Measurements from ENCODE around the gene MCTP1. TPM values are rescaled to one million over a fixed set of nuclear protein-coding genes. Genes with fewer than 3 reads are reported as not detected.

MCTP1 gene
- total RNA-seq, 2 experiments from 2014 or later = 0.13 TPM; not detected in 1

DNA sequence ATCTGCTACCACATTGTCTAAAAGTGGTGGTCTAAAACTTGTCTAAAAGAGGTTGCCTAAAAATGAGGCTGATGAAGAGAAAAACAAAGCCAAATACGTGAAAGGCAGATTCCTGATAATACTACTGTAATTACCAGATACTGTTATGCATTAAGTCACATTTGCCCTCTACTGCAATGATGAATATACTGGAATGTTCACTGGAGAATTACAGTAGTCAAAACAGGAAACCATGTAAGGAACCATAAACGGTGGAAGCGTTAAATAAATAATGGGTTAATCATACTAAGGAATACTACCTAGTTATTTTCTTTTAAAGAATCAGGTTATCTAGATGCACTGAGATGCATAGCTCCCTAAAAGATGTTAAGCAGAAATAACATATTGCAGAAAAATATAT, 201.3 kb downstream of the MCTP1 start:
- ChIA-PET POLR2A (no interaction called here), CTCF (no interaction called here)

DNA sequence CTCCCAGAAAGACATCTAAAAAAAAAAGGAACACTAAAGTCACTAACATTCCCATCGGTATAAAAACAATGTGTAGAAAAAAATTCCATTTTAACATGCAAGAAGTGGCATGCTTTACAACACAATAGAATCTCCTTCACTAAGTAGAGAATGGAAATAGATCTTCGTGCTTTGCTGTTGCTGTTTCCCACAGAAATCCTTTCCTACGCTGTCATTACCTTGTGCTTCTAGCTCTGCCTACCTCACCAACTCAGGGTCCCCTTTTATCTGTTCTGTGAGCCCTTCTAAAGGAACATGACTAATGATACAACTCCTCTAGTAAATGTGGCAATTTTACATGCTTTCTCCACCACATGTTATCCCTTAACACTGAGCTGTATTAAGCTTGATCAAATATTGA, 202.9 kb downstream of the MCTP1 start:
- ChIA-PET POLR2A (no interaction called here), CTCF (no interaction called here)

DNA sequence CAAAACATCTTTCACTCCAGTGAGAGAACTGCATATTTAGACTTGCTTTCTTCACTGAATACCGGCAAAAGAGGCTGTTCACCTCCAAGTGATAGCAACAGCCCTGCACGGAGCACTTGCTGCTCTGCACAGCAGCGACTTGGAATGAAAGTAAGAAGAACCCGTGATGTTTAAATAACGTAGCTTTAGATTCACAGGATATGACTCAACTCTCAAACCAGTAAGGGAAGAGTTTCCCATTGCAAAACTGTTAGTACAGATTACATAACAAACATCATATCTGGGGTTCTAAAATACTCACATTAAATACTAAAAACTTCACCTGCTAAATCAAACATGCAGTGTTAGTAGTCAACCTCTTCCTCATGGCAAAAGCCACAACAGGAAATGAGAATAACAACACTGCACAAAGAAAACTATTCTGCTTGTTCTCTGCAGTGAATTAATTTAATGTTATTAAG, 203.4 kb downstream of the MCTP1 start:
- ChIA-PET POLR2A (no interaction called here), CTCF (no interaction called here)

DNA sequence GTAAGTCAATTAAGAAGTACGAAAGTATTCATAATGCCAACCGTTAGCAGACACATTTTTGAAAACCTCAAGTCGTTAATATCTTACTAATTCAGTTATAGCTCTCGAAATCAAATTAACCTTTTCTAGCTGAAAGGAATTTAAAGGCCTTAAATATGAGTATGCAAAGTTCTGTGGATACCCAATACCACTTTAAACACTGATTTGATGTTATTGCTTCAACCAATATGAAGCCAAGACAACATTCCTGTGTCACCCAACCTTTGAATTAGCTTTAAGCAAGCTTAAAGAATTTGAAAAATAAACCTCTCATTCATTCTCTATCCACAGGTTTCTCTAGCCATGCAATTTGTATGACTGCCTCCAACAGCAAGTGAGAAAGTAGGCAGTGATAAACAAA, 204.5 kb downstream of the MCTP1 start:
- POLR2A ChIA-PET = no interaction called here
- CTCF ChIA-PET = no interaction called here

DNA sequence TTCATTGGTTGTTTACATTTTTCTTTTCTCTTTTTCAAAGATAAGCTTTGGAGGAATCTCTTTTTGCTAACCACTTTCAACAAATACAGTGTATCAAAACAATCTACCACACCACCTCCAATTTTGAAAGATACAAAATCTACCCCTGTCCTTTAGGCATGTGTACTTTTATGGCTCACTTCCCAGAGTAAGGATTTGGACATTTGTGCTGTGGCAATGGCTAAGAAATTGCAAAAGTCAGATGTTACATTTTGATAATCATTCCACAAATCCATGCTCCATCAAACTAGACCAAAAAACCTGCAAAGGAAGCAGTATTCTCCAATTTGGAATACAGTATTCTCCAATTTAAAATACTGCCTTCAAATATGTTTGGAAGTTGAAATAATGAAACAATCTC, 204.9 kb downstream of the MCTP1 start:
- CTCF ChIA-PET = no interaction called here
- POLR2A ChIA-PET = no interaction called here

DNA sequence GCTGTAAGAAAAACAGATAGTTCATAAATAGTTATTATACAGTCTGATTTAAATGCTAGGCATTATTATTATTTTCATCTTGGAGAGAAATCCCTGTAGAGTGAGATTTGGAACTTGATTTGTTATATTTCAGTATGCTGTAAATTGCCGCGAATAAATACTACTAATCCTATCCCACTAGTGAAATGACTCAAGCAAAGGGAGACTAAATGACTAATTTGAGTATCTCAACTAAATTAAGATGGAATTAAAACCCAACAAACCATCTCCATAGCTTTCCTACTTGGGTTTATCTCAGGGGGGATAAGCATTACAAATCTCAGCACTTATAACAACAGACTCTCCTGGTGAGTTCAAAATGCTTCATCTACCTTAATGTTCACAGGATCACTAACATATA, 206.0 kb downstream of the MCTP1 start:
- CTCF ChIA-PET = no interaction called here
- POLR2A ChIA-PET = no interaction called here

DNA sequence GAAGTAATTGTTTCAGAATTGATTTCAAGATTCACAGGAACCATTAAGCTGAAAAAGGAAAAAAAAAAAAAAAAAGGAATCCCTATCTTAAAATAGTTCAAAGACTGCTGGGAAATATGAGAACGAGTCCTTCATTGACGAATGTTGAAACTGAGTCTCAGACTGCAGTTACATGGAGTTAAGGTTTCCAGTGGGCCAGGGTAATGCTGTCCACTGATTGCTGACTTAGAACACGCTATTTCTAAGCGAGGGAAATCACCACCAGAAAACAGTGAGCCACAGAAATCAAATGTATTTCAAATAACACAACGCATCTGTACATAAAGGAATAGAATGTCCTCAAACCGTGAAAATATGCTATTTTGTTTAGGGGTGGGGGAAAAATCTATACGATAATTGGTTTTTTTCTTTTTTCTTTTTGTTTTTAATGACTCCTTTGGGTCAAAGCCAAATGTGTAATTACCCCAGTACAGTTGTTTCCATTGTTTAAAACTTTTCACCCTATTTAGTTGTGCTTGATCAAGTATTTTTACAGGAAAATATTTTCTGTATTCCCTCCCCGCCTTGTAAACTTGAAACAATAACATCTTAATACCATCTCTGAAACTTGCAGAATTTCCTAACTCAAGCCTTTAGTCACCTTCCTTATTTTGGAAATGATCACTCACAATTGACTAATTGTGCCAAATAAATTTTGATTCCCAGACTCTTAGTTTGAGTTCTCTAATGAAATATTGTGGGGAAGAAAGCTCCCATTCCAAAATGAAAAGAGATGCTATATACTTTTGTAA, 208.3 kb downstream of the MCTP1 start:
- ChIA-PET POLR2A (no interaction called here), CTCF (no interaction called here)

DNA sequence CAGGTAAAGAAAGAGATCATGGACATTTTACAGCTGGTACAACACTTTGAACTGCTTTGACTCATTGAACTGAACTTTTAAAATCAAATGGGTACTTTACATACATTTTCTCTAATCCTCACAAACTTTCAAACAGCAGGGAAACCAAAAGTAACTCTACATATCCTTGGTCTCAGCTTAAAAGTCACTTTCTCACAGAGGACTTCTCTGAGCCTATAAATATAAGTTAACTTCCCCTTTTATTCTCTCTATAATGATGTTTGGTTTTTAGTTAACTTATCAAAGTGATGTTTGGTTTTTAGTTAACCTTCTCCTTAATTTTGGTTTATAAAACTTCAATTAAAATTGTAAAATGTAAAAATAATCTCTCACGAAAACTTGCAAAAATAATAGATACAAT, 209.8 kb downstream of the MCTP1 start:
- ChIA-PET POLR2A (no interaction called here), CTCF (no interaction called here)

DNA sequence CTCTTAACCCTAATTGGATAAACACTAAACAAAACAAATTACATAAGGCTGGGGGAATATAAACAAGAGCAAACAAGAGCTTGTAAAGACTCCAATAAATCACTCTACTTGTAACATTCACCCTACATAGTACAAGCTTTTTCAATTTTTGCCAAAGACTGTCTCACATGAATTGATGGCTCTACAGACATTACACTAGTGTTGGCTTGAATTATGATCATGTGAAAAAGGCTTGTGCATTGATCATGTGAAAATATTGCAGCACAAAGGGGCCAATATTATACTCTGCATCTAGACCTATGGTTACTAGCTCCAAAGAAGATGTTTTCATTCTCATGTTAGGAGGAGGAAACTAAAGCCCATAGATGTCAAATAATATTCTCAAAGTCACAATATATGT, 212.6 kb downstream of the MCTP1 start:
- CTCF ChIA-PET = no interaction called here
- POLR2A ChIA-PET = no interaction called here

DNA sequence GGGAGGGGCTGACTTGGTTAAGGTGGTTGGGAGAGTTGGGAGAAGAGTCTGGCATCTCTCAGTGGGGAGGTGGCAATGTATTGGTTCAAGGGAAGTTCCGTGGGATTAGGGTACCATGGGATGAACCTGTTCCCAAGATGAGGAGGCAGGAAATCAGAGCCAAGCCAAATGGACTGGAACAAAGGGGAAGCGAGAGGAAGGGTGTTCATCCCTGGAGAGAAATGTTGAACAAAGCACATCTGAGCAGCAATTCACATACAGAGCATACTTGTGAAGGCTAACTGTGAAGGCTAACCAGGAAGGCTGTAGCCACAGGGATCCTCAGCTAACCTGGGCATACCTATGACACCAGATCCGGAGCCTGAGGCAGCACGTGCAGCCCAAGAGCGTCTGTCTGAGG, 214.0 kb downstream of the MCTP1 start:
- CTCF ChIA-PET = no interaction called here

DNA sequence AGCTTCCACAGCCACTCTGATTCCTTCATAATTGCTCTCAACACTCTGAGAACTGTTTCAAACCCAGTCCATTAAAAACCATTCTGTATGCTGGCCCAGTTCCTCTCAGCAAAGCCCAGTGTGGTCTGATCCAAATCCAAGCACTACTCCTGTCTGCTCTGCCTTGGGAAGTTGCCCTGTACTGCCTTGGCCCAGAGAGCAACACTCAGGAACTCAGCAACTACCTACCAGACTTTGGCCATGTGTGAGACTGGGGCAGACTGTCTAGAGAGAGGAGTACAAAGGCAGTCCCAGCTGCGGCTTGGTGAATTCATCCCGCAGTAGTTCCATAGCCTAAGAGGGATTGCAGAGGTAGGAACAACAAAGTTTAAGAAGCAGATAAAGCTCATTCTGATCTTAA, 214.4 kb downstream of the MCTP1 start:
- CTCF ChIA-PET = no interaction called here
- POLR2A ChIA-PET = no interaction called here

More for the DNA sequence above, 214.0 kb downstream of the MCTP1 start:
- POLR2A ChIA-PET = no interaction called here

DNA sequence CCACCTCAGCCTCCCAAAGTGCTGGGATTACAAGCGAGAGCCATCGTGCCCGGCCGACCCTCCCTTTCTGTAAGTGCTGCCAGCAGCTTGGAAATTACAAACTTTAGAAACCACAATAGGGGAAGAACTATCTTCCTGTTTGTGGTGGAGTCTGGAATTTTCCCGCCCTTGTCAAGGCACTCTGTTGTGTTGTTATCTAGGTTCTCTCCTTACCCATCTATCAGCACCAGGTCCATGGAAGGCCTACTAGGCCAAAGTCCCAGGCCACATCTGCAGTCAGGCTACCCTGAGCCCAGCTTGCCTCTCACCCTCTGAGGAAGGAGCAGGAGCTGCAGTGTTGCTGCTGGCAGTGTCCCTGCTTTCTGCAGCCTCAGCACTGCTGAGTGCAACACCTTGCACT, 214.9 kb downstream of the MCTP1 start:
- ChIA-PET POLR2A (no interaction called here), CTCF (no interaction called here)

DNA sequence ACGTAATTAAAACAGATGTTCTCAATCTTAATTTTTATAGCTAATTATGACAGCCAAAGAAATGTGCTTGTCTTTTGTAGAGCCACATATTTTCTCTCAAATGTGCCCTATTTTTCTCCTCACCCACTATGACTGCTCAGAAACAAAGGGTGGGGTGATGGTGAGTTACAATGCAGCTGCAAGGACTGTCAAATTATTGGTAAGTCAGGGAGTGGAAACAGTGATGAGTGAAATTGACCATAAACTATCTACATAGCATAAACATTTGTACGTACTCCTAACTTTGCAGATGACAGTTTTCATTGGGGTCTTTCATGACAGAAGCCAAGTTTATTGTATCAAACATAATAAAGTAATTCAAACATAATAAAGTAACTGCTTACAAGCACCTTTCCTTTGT, 215.9 kb downstream of the MCTP1 start:
- CTCF ChIA-PET = no interaction called here
- POLR2A ChIA-PET = no interaction called here

DNA sequence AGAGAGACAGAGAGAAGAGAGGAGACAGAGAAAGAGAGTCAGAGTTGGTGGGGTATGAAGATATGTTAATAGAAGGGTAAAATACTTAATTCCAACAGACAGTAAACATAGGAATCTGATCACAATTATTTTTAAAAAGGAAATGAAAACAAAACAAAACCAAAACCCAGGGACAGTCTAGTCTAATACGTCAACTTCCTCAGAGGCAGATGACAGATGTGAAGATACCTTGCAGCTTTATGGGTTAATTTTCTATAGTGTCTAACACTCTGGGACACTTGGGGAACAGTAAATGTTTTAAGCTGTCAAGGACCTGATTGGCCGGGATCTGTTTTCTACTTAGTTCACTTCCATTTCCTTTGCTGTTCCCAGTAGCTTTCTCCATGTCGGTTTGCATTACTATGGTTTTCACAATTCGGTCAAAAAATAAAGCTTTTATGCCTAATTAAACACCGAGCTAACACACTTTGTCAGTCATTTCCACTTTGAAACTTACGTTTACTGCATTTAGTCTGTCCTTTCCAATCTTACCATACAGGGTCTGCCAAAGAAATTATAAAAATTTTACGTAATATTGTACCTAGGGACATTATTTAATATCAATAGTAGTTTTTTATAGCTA, 216.5 kb downstream of the MCTP1 start:
- ChIA-PET CTCF (no interaction called here), POLR2A (no interaction called here)

DNA sequence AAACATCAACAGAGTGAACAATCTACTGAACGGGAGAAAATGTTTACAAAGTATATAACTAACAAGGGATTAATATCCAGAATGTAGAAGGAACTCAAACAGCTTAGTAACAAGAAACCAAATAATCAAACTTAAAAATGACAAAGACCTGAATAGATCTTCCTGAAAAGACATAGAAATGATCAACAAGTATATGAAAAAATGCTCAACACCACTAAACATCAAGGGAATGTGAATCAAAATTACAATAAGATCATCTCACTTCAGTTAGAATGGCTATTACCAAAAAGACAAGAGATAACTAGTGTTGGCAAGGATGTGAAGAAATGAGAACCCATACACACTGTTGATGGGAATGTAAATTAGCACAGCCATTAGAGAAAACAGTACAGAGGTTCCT, 218.8 kb downstream of the MCTP1 start:
- POLR2A ChIA-PET = no interaction called here
- CTCF ChIA-PET = no interaction called here

DNA sequence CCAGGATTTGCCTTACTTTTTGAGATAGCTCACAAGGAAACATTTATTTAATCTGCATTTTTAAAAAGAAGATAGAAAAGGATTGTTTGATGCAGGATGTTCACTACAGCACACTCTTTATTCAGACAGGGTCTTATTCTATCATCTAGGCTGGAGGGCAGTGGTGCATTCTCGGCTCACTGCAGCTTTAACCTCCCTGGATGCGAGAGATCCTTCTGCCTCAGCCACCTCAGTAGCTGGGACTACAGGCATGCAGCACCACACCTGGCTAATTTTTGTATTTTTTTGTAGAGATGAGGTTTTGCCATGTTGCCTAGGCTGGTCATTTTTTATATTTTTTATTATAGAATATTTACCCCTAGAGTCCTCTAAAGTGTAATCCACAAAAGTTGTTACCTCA, 221.4 kb downstream of the MCTP1 start:
- POLR2A ChIA-PET = no interaction called here
- CTCF ChIA-PET = no interaction called here

DNA sequence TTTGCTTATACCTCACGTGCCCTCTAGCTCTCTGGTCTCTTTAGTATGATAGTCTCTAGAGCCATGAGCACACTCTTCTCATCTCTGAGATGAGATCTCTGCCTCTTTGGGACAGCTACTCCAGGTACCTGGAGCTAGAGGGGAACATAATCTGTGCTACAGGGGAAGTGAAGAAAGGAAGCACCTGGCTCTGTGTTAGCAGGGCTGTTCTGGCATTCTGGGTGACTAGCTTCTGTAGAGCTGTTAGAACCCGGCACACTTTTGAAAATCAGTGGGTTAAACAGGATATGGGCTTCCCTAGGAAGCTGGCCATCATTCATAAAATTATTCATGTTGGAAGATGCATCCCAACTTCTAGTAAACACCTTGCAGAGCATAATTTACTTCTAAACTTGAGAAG, 224.8 kb downstream of the MCTP1 start:
- CTCF ChIA-PET = no interaction called here

DNA sequence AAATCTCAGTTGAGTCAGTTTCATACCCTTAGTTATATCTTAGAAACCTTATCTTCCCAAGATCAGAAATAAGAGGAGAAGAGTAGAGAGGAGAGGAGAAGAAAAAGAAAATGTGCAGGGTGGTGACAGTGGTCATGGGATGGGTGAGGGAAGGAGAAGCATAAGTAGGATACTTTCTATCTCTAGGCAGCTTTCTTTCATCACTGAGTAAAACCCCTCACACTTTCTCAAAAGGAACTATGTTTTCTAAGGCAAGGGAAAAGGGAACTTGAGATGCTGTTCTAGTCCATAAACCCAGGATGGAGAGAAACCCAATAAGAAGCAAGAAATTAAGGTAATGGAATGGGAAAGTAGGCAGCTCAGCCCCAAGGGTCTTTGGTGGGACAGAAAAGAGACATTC, 225.3 kb downstream of the MCTP1 start:
- ChIA-PET CTCF (no interaction called here), POLR2A (no interaction called here)

More for the DNA sequence above, 224.8 kb downstream of the MCTP1 start:
- POLR2A ChIA-PET = no interaction called here

DNA sequence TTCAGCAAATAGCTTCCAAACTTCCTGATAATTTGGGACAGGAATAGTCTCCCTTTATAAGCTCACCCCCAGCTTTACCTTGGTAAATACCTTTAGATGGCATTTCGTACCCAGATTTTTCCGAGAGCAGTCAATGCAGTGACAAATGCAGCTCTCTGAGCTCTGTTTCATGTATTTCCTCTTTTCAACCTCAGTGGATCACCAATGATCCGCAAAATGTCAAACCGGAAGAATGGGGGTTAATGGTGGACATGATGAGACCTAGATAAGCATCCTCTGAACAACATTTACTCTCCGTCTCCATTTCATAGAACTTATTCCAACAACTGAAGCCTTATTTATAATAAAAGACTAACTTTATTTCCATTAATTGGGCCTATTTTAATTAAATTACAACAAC, 227.3 kb downstream of the MCTP1 start:
- CTCF ChIA-PET = no interaction called here
- POLR2A ChIA-PET = no interaction called here

DNA sequence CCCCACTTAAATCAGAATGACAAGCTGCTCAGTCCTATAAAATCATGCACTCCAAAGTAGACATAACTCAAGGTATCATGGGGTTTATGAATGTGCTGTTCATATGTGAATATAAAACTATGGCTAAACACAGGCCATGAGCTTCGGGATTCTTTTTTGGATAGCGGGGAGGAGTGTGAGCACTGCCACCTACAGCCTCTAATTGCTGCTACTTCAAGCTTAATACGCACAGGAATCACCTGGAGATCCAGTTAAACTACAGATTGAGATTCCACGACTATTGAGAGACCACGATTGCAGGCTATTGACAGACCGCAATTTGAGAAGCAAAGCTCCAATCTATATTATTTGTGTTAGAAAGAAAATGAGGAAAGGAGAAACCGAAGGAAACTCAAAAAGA, 231.6 kb downstream of the MCTP1 start:
- ChIA-PET CTCF (no interaction called here), POLR2A (no interaction called here)

DNA sequence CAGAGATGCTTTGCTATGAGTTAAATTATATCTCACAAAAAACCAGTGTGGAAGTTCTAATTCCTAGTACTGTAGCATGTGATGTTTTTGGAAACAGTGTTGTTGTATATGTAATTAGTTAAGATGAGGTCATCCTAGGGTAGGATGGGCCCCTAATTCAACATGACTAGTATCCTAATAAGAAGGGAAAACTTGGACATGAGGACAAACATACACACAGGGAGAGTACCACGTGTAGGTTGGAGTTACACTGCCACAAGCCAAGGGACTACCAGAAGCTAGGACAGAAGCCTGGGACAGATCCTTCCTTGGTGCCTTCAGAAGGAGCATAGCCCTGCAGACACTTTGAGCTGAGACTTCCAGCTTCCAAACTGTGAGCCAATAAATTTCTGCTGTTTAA, 234.2 kb downstream of the MCTP1 start:
- POLR2A ChIA-PET = no interaction called here
- CTCF ChIA-PET = no interaction called here

DNA sequence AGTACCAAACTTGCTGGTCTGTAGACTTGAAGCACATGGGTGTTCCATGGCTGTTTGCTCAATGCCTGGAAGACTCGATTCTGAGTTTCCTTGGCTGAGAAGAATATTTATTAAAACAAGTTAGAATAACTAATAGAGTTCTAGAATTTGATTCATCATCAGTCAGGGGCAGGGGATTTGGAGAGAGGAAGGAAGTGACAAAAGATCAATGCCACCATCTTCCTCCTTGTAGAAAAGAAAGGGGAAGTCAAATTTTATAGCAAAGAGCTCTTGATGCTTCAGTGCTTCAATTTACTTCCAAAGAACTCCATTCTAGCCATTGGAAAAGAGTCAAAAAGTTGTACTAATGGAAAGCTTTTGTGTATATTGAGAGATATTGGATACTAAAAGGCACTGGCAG, 236.3 kb downstream of the MCTP1 start:
- ChIA-PET CTCF (no interaction called here), POLR2A (no interaction called here)

Data from activated CD8-positive, alpha-beta memory T cell treated with anti-CD3 and anti-CD28 coated beads for 36 hours (primary cell).